Measurements from ENCODE around the gene DTX3L. TPM values are rescaled to one million over a fixed set of nuclear protein-coding genes. Genes with fewer than 3 reads are reported as not detected.

Gene DTX3L
- total and polyA plus RNA-seq, 10 of the 15 experiments (the other 5 are each of a cell fraction or from before 2014, with no cell fraction given) = 9.9 to 41.4 (median 21.7) TPM

DNA sequence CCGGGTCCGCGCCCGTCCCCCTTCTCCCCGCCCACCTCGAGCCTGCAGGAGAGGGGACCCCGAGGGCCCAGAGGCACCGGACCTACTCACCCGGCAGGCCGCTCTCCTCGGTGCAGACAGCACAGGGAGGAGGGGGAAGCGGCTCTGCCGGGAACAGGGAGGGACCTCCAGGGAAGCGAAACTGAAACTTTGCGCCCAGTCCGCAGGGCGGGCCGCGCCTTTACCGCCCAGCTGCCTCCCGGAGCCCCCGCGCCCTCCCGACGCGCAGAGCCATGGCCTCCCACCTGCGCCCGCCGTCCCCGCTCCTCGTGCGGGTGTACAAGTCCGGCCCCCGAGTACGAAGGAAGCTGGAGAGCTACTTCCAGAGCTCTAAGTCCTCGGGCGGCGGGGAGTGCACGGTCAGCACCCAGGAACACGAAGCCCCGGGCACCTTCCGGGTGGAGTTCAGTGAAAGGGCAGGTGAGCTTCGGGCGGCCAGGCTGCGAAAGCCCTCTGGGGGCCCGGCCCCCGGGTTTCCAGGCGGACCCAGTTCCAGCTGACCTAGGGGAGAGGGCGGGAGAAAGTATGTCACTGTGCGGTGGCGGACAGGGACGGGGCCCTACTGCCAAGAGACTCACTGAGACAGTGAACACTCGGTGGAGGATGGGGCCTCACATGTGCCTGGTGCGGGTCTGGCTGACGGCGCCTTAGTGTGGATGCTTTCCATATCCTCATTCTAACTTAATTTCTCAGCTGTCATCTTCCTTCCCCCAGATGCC is at the start of gene DTX3L, which contains the start of gene PARP9 (continued):
- TF ChIP-seq NRF1 (conservative IDR thresholded peaks at IDR 0.05; ENCODE audit: low read depth, low read length) = no peak
- peak; percentile 45; the same call in 2 of the 3 replicates for TF ChIP-seq POU2F2 (IDR thresholded peaks at IDR 0.05; ENCODE audit: borderline replicate concordance, low read depth, low read length)
- peak; percentile 77 for TF ChIP-seq LARP7 (IDR thresholded peaks at IDR 0.05)
- TF ChIP-seq ZNF24 (IDR thresholded peaks at IDR 0.05) = no peak
- peak; percentile 57; the same call in 1 of the 2 replicates for TF ChIP-seq TCF3 (IDR thresholded peaks at IDR 0.05; ENCODE audit: borderline replicate concordance, insufficient read depth, low read depth, low read length)
- TF ChIP-seq NFYA (IDR thresholded peaks at IDR 0.05; ENCODE audit: borderline replicate concordance, low read depth, low read length) = no peak
- TF ChIP-seq FOXM1 (IDR thresholded peaks at IDR 0.05; ENCODE audit: low read depth, low read length) = no peak
- peak; percentile 25; the same call in 1 of the 2 replicates for TF ChIP-seq HCFC1 (IDR thresholded peaks at IDR 0.05; ENCODE audit: low read length)
- no peak; the same call in 1 of the 2 replicates for TF ChIP-seq HDGF (IDR thresholded peaks at IDR 0.05)
- no peak for TF ChIP-seq SMC3 (IDR thresholded peaks at IDR 0.05; ENCODE audit: borderline replicate concordance, low read length)
- TF ChIP-seq, protein P1, sequence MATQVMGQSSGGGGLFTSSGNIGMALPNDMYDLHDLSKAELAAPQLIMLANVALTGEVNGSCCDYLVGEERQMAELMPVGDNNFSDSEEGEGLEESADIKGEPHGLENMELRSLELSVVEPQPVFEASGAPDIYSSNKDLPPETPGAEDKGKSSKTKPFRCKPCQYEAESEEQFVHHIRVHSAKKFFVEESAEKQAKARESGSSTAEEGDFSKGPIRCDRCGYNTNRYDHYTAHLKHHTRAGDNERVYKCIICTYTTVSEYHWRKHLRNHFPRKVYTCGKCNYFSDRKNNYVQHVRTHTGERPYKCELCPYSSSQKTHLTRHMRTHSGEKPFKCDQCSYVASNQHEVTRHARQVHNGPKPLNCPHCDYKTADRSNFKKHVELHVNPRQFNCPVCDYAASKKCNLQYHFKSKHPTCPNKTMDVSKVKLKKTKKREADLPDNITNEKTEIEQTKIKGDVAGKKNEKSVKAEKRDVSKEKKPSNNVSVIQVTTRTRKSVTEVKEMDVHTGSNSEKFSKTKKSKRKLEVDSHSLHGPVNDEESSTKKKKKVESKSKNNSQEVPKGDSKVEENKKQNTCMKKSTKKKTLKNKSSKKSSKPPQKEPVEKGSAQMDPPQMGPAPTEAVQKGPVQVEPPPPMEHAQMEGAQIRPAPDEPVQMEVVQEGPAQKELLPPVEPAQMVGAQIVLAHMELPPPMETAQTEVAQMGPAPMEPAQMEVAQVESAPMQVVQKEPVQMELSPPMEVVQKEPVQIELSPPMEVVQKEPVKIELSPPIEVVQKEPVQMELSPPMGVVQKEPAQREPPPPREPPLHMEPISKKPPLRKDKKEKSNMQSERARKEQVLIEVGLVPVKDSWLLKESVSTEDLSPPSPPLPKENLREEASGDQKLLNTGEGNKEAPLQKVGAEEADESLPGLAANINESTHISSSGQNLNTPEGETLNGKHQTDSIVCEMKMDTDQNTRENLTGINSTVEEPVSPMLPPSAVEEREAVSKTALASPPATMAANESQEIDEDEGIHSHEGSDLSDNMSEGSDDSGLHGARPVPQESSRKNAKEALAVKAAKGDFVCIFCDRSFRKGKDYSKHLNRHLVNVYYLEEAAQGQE (IDR thresholded peaks at IDR 0.05; ENCODE audit: low read depth, low read length) = no peak
- TF ChIP-seq FOS (IDR thresholded peaks at IDR 0.05; ENCODE audit: borderline replicate concordance, extremely low read depth, insufficient read length) = no peak
- TF ChIP-seq, protein P2, sequence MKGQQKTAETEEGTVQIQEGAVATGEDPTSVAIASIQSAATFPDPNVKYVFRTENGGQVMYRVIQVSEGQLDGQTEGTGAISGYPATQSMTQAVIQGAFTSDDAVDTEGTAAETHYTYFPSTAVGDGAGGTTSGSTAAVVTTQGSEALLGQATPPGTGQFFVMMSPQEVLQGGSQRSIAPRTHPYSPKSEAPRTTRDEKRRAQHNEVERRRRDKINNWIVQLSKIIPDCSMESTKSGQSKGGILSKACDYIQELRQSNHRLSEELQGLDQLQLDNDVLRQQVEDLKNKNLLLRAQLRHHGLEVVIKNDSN (IDR thresholded peaks at IDR 0.05; ENCODE audit: borderline replicate concordance, extremely low read length, insufficient read depth, low read depth, low read length) = no peak
- no peak for TF ChIP-seq ZNF622 (IDR thresholded peaks at IDR 0.05)
- peak; percentile 9 to 56; a peak in 3 of 4 replicates for TF ChIP-seq BHLHE40 (IDR thresholded peaks at IDR 0.05; ENCODE audit: borderline replicate concordance in 1 of 2, low read depth in 2 of 2, low read length in 1 of 2)
- peak; percentile 44 for TF ChIP-seq NFXL1 (IDR thresholded peaks at IDR 0.05; ENCODE audit: borderline replicate concordance)
- TF ChIP-seq BACH1 (IDR thresholded peaks at IDR 0.05; ENCODE audit: borderline replicate concordance) = peak; percentile 68
- TF ChIP-seq, protein P3, sequence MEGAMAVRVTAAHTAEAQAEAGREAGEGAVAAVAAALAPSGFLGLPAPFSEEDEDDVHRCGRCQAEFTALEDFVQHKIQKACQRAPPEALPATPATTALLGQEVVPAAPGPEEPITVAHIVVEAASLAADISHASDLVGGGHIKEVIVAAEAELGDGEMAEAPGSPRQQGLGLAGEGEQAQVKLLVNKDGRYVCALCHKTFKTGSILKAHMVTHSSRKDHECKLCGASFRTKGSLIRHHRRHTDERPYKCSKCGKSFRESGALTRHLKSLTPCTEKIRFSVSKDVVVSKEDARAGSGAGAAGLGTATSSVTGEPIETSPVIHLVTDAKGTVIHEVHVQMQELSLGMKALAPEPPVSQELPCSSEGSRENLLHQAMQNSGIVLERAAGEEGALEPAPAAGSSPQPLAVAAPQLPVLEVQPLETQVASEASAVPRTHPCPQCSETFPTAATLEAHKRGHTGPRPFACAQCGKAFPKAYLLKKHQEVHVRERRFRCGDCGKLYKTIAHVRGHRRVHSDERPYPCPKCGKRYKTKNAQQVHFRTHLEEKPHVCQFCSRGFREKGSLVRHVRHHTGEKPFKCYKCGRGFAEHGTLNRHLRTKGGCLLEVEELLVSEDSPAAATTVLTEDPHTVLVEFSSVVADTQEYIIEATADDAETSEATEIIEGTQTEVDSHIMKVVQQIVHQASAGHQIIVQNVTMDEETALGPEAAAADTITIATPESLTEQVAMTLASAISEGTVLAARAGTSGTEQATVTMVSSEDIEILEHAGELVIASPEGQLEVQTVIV (IDR thresholded peaks at IDR 0.05; ENCODE audit: borderline replicate concordance, partially characterized antibody) = no peak
